CD4-positive, alpha-beta memory T cell (primary cell): ENCODE results near the gene LRRC18. TPM values are rescaled to one million over a fixed set of nuclear protein-coding genes. Genes with fewer than 3 reads are reported as not detected.

Source experiments
- CTCF ChIA-PET: fragments of 350-600 bp; sonication (Branson Sonifier 250); formaldehyde crosslinking; loops from one replicate; lab custom pipeline; 2021; ENCODE audit warnings: inconsistent platforms; ENCODE audit not compliant: partially characterized antibody; lab: Charles Lee
- POLR2A ChIA-PET: fragments of 350-600 bp; sonication (Branson Sonifier 250); formaldehyde crosslinking; loops from one replicate; lab custom pipeline; 2021; ENCODE audit not compliant: partially characterized antibody; lab: Charles Lee
- DNase-seq, 5 donors: peaks; one replicate each; pipeline versions ENCODE4 v3.0.0 to v3.0.0-alpha.2; 2020 to 2022; ENCODE audit warnings: mixed read lengths in 1 of 5
- H3K27ac ChIP-seq: one replicate; pipeline ENCODE4 v1.7.0; 2013; ENCODE audit warnings: low read depth, low read length
- H3K27me3 ChIP-seq: 2 replicates; pipeline ENCODE4 v1.7.0; 2013; ENCODE audit warnings: mild to moderate bottlenecking, low read length, moderate library complexity; ENCODE audit not compliant: insufficient read depth
- H3K36me3 ChIP-seq: 2 replicates; pipeline ENCODE4 v1.7.0; 2013; ENCODE audit warnings: mild to moderate bottlenecking, low read length, moderate library complexity; ENCODE audit not compliant: insufficient read depth
- H3K4me1 ChIP-seq: 2 replicates; pipeline ENCODE4 v1.7.0; 2013; ENCODE audit warnings: mild to moderate bottlenecking, low read length, moderate library complexity; ENCODE audit not compliant: insufficient read depth
- H3K4me3 ChIP-seq, 2 donors: one replicate each; pipeline ENCODE4 v1.7.0; 2013; ENCODE audit warnings: low read length in 2 of 2, mild to moderate bottlenecking in 1 of 2
- H3K9me3 ChIP-seq, 2 donors: one replicate each; pipeline ENCODE4 v1.7.0; 2013; ENCODE audit warnings: low read length in 2 of 2, control low read depth in 1 of 2; ENCODE audit not compliant: control insufficient read depth in 1 of 2
- H3K27ac Mint-ChIP-seq, 7 donors: one replicate each; pipeline ENCODE4 v1.8.0; 2020 to 2021; ENCODE audit warnings: mixed read lengths in 7 of 7, mild to moderate bottlenecking in 6 of 7, inconsistent platforms in 3 of 7, moderate library complexity in 3 of 7
- H3K27me3 Mint-ChIP-seq, 2 donors: one replicate each; pipeline ENCODE4 v1.8.0; 2020 to 2021; ENCODE audit warnings: mixed read lengths in 2 of 2
- H3K36me3 Mint-ChIP-seq, 2 donors: one replicate each; pipeline ENCODE4 v1.8.0; 2020 to 2021; ENCODE audit warnings: mixed read lengths in 2 of 2, inconsistent platforms in 1 of 2, mild to moderate bottlenecking in 1 of 2
- H3K4me1 Mint-ChIP-seq, 4 donors: one replicate each; pipeline ENCODE4 v1.8.0; 2020 to 2021; ENCODE audit warnings: mixed read lengths in 4 of 4, mild to moderate bottlenecking in 1 of 4
- H3K4me3 Mint-ChIP-seq, 8 donors: one replicate each; pipeline ENCODE4 v1.8.0; 2020 to 2021; ENCODE audit warnings: mixed read lengths in 8 of 8, mild to moderate bottlenecking in 7 of 8, moderate library complexity in 6 of 8, inconsistent platforms in 3 of 8
- H3K9me3 Mint-ChIP-seq, 8 donors: one replicate each; pipeline ENCODE4 v1.8.0; 2020 to 2021; ENCODE audit warnings: mixed read lengths in 8 of 8, mild to moderate bottlenecking in 5 of 8, inconsistent platforms in 3 of 8, moderate library complexity in 1 of 8
- intact Hi-C: fragments of 100-400 bp; cut with micrococcal nuclease; formaldehyde crosslinking; loops from one replicate; pipeline ENCODE4 v1.15.1; 2023
- microRNA-seq: library from miRNA; unstranded; fragments of <30 nt; microRNA quantifications from one replicate; pipeline ENCODE4 v1.2.0, GENCODE V29; 2021; ENCODE audit warnings: borderline replicate concordance, borderline number of aligned reads, borderline microRNAs expressed, mixed read lengths
- polyA plus RNA-seq, 2 donors: library from polyadenylated mRNA; unstranded; fragments of 300-500 nt; fragmentation: Illumina TruSeq; gene quantifications; one replicate each; pipeline ENCODE4 v1.2.3, GENCODE V29; 2021
- total RNA-seq, 2 experiments: library from RNA; stranded (reverse); gene quantifications; one replicate each; pipeline ENCODE4 v1.2.3, GENCODE V29; 2021

LRRC18 gene
- total and polyA plus RNA-seq, 4 experiments from 2014 or later = not detected

GRCh38 chr10:48880016-48880705 is 59.5 kb downstream of the LRRC18 start:
- Mint-ChIP-seq H3K27ac (no peak overlapping the region), H3K36me3 (no peaks in the 10 kb centered on the region), H3K4me1 (no peaks in the 10 kb centered on the region), H3K4me3 (no peak overlapping the region), H3K27me3 (peaks cover 2 to 3% of the 10 kb centered on the region in 2 donors), H3K9me3 (no peaks in the 10 kb centered on the region)
- intact Hi-C loops = no loop called here
- CTCF ChIA-PET = no interaction called here
- POLR2A ChIA-PET = no interaction called here
- no peaks in the 10 kb centered on the region for H3K9me3 ChIP-seq
- no peaks in the 10 kb centered on the region for H3K4me1 ChIP-seq
- H3K4me3 ChIP-seq = no peak overlapping the region
- no peaks in the 10 kb centered on the region for H3K27me3 ChIP-seq
- DNase-seq = no peak
- no peak overlapping the region for H3K27ac ChIP-seq
- no peaks in the 10 kb centered on the region for H3K36me3 ChIP-seq

GRCh38 chr10:48879451-48879850 is 60.2 kb downstream of the LRRC18 start:
- no peaks in the 10 kb centered on the region for H3K9me3 ChIP-seq
- H3K27me3 Mint-ChIP-seq = peaks cover 0 to 5% of the 10 kb centered on the region in 2 donors
- H3K36me3 ChIP-seq = no peaks in the 10 kb centered on the region
- no peak overlapping the region for H3K4me3 ChIP-seq
- no peaks in the 10 kb centered on the region for H3K27me3 ChIP-seq
- CTCF ChIA-PET = no interaction called here
- intact Hi-C loops = no loop called here
- H3K4me1 Mint-ChIP-seq = no peaks in the 10 kb centered on the region
- POLR2A ChIA-PET = no interaction called here
- H3K9me3 Mint-ChIP-seq = no peaks in the 10 kb centered on the region
- no peaks in the 10 kb centered on the region for H3K4me1 ChIP-seq
- H3K27ac Mint-ChIP-seq = no peak overlapping the region
- H3K36me3 Mint-ChIP-seq = no peaks in the 10 kb centered on the region
- H3K27ac ChIP-seq = no peak overlapping the region
- no peak for DNase-seq
- no peak overlapping the region for H3K4me3 Mint-ChIP-seq

- intact Hi-C loops = no loop called here
- Mint-ChIP-seq H3K4me3 (no peak overlapping the region), H3K27me3 (peaks cover 0 to 2% of the 10 kb centered on the region in 2 donors), H3K4me1 (no peaks in the 10 kb centered on the region), H3K9me3 (no peaks in the 10 kb centered on the region), H3K36me3 (no peaks in the 10 kb centered on the region), H3K27ac (no peak overlapping the region)
- ChIA-PET POLR2A (no interaction called here), CTCF (no interaction called here)
- no peak for DNase-seq
- Histone ChIP-seq H3K27me3 (no peaks in the 10 kb centered on the region), H3K36me3 (no peaks in the 10 kb centered on the region), H3K27ac (no peak overlapping the region), H3K9me3 (no peaks in the 10 kb centered on the region), H3K4me1 (no peaks in the 10 kb centered on the region), H3K4me3 (no peak overlapping the region)
These were observed 61.5 kb downstream of the LRRC18 start for GRCh38 chr10:48878091-48878490.

GRCh38 chr10:48872234-48872633 is 67.4 kb downstream of the LRRC18 start:
- POLR2A ChIA-PET = no interaction called here
- H3K27me3 Mint-ChIP-seq = peaks cover 7 to 9% of the 10 kb centered on the region in 2 donors

More at GRCh38 chr10:48872234-48872633, 67.4 kb downstream of the LRRC18 start:
- Histone ChIP-seq H3K36me3 (no peaks in the 10 kb centered on the region), H3K27me3 (no peaks in the 10 kb centered on the region), H3K9me3 (no peaks in the 10 kb centered on the region), H3K4me3 (no peak overlapping the region), H3K4me1 (no peaks in the 10 kb centered on the region), H3K27ac (no peak overlapping the region)
- Mint-ChIP-seq H3K9me3 (no peaks in the 10 kb centered on the region), H3K27ac (no peak overlapping the region), H3K4me3 (no peak overlapping the region), H3K4me1 (no peaks in the 10 kb centered on the region), H3K36me3 (no peaks in the 10 kb centered on the region)
- intact Hi-C loops = no loop called here
- CTCF ChIA-PET = no interaction called here
- DNase-seq = no peak

Small RNA genes lying within 50 kb of the gene (microRNA-seq; reads per million reads assigned to microRNA genes)
- not detected for gene MIR4294

Other genes with a start within 250 kb of the LRRC18 start
- not detected for gene VSTM4, start 175.7 kb upstream of the LRRC18 start, total RNA-seq
- not detected for gene VSTM4, start 175.7 kb upstream of the LRRC18 start, polyA plus RNA-seq
- gene FAM170B, start 194.2 kb upstream of the LRRC18 start, total RNA-seq = not detected
- not detected for gene FAM170B, start 194.2 kb upstream of the LRRC18 start, polyA plus RNA-seq
- gene TMEM273, start 248.6 kb upstream of the LRRC18 start, total RNA-seq = 10 to 100 TPM; 27.7 to 30.4 TPM
- 100 to 1,000 TPM in 1 of 2 donors, 10 to 100 TPM in 1; 86.9 to 101 TPM for gene TMEM273, start 248.6 kb upstream of the LRRC18 start, polyA plus RNA-seq